A204.1 (cell line): ENCODE data around the gene GABRB2.
"Not testable (repeated sequence)": the region's sequence is repeated elsewhere in the genome, so short reads cannot be mapped to it uniquely, and the experiment has no call there.

Source experiments
- FAIRE-seq: peaks from 2 replicates; lab custom pipeline; 2012; peaks lifted over from hg19 to GRCh38; lab: Jason Lieb, UNC

GABRB2 gene

DNA sequence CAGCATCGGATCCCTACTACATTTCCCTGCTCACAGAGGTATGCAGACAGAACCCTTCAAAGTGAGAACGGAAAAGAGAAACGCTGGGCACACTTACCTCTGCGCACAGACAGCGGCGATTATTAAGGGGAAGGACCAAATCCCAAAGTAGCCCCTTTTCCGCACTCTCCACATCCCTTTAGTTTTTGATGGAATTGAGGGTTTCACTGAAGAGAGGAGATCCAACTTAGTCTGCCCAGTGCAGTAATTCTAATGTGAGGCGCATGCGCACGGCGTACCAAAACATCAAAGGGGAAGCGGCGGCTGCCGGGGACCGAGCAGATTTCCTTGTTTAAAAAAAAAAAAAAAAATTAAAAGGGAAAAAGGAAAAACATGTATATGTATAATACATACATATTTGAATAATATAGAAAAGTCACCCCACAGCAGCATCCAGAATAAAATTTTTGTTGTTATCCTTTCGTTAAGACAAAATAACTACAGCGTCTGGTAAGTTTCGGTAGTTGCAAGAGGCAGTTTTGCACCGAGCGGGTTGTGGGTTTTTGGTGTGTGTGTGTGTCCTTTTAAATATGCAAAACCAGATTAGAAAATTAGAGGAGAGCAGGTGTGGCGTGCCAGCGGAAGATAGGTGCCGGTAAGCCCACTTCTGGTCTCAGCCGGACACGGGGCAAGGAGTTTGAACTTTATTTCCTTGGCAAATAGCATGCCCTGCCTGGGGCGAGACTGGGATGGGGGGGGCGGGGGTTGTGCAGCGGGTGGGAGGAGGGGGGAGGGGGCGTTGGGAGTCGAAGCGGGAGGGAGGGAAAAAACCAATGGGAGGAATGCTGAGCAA lies at the start of gene GABRB2:
TSS of gene GABRB2 (minus strand) at position 256 of the 832 bp plus-strand sequence. CDS start at position 174, 82 bp downstream.
- FAIRE-seq: no peak

DNA sequence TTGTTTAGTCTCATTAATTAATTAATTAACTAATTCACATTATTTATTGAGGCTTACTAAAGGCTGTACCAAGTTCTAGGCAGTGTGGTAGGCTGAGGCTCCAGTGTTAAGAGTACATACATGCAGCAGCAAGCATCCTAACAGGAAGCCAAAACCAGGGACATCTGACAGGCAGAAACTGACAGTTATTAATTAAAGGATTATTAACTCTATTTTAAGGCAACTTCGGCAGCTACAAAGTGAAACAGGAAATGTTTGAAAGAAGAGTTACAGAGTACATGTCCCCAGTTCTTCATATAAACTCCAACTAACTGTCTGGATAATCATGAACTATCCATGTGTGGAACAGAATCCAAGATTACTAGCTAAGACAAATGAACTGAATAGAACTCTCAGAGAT lies 39.3 kb upstream of the GABRB2 start:
- no peak for FAIRE-seq

DNA sequence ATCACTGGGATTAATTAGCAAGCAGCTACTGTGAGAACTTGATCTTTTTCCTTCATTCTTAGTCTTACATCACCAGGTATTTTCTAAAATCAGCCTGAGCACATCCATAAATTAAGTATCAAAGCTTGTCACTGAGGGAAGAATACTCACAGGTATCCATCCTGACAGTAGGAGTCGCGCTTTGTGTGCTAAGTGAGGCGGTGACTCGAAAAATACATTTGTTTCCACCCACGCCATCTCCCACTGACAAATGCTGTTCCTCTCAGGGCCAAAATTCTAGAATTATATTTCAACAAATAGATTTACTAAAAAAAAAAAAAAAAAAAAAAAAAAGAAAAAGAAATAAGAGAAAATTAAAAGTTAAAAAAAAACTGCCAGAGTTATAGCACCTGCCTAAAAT lies 34.1 kb upstream of the GABRB2 start:
- FAIRE-seq: no peak

DNA sequence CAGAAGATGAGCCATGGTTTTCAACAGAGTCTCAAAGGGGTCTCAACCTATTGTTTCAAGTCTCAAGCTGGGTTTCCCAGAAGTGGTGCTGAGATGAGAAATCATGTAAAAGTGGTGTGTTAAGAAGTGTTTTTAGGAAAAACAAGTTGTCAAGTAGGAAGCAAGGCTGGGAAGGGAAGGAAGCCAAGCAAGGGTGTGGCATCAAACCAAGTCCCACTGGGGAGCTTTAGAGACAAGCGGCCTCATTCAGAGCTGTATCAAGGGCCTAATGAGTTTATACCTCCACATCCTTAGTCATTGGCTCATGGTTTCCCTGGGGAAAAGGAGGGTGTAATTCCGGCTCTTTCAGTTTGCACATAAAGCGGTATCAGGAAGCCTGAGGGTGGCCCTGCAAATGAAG lies 26.4 kb upstream of the GABRB2 start:
- no peak for FAIRE-seq

DNA sequence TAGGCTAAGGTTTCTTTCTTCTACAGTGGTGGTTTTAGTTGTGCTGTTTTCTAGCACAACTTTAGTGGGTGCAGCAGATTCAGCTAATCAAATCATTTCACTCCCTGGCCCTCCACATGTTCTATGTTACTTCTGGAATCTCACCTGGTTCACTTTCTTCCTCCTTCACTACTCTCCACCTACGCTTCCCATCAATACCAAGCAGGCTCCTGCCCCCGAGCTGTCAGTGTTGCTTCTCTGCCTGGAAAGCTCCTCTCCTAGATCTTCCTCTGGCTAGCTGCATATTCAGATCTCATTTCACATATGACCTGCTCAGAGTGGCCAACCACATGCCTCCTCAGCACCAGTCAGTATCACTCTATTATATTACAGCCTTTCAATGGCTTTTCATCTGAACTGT lies 19.6 kb upstream of the GABRB2 start:
- FAIRE-seq: no peak

DNA sequence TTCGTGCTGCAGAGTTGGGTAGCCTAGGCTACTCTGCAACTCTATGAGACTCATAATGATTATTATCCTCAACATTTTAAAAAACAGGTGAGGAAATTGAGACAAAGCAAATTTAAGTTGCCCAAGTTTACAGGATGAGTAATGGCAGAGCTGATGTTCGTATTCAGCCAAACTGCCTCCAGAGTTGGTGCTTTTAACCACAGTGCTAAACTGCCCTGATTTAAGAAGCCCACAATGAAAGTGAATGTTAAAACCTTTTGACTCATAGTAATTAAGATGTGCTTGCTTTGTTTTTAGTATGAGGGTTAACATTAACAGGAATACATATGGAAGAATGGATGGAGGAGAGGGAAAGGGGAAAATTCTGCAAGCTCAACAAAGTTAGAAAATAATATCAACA lies 15.9 kb upstream of the GABRB2 start:
- FAIRE-seq: no peak

DNA sequence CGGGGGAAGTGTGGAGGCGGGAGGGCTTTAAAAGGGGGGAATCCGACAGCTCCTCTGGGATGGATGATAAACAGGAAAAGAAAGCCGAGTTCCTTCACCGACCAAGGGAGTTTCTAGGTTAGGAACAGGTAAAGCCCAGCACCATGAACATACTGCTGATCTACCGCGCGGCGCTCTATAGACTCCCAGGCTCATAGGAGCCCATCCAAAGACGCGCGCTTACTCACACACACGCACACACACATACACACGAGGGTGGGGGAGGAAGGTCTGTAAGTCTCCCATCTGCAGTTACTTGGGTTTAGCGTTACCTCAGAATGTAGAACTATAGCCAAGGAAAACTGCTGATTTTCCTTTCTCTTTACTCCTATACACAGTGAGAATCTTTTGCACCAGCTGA lies 2.6 kb upstream of the GABRB2 start:
- no peak for FAIRE-seq

DNA sequence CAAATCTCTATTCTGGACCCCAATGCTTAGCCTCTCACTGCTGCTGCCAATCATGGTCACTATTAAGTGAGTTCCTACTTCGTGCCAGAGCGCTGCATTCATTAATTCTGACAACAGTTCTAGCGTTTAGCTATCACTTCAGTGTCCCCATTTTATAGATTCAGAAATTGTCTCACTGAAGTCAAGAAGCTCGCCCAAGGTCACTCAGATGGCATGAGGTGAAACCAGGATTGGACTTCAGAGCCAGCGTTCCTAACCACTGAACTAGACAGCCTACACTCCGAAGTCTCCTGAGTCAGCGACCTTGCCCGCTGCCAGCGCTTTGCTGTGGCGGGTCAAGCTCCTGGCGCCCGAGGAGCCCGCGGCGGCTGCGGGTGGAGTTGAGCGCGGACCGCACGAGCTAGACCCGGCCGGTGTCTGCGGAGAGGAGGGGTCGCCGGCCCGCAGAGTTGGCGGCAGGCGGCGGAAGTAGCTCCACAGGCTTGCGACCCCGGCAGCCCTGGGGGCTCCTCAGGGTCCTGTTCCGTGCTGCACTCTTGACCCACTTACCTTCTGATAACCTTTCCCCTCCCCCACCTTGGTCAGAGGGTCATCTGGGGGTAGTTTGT lies 2.1 kb upstream of the GABRB2 start:
- no peak for FAIRE-seq

DNA sequence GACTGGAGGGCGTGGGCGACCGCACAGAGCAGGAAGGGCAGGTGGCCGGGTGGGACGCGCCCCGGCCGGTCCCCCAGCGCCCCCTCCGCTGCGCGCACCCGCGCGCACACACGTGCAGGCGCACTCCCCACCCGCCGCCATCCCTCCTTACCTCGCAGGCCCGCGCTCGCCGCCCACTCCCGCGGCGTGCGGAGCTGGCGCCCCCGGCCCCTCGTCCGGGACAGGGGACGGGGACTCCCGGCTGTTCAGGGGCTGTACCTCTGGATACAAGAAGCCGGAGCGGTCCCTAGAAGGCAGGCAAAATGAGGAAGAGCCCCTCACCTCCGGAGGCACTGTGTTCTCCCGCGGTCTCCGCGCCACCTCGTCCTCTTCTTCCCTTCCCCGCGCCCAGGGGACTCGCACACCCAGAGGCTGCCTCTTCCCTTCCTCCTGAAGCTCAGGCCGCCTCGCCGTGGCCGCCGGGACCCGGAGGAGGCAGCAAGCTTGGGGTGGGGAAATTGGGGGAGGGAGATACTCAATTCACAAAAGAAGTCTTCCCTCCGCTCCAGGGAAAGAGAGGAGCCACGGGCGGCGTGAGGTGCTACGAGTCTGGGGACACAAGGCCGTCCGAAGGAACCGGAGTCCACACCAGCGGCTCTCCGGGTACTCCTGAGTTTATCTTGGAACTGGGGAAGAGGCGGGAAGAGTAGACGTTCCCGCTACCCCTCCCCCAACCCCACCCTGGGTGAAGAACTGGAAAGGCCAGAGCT lies 1.4 kb upstream of the GABRB2 start:
- no peak for FAIRE-seq

DNA sequence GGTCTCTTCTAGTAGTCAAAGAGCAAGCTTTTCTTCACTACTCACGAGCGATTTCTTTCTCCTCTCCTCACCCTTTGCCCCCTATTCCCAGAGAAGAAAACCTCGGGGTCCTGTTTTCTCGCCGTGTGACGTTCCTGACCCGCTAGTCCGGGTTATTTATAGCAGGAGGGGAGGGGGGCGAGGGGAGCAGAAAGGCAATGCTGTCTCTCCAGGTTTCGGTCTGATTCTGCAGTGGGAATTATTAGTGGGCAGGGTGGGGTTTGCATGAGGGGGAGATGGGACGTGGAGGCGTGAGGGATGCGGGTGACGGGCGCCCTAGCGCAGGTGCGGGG lies 847 bp upstream of the GABRB2 start:
- no peak for FAIRE-seq

DNA sequence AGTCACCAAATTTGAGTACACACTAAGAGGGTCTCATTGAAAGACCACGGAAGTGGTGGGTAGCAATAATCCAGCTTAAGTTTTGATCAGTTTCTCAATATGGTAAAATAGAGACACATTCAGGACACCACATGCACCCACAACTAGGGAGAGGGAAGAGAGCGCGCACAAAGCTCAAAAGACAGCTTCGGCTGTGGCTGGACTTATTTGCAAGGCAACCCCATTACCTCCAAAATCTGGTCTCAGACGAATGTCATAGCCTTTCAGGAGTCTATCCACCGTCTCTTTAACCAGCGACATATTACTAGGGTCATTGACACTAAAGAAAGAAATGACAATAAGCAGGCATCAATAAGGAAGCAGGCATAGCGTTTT lies 443 bp downstream of the GABRB2 start:
- no peak for FAIRE-seq

DNA sequence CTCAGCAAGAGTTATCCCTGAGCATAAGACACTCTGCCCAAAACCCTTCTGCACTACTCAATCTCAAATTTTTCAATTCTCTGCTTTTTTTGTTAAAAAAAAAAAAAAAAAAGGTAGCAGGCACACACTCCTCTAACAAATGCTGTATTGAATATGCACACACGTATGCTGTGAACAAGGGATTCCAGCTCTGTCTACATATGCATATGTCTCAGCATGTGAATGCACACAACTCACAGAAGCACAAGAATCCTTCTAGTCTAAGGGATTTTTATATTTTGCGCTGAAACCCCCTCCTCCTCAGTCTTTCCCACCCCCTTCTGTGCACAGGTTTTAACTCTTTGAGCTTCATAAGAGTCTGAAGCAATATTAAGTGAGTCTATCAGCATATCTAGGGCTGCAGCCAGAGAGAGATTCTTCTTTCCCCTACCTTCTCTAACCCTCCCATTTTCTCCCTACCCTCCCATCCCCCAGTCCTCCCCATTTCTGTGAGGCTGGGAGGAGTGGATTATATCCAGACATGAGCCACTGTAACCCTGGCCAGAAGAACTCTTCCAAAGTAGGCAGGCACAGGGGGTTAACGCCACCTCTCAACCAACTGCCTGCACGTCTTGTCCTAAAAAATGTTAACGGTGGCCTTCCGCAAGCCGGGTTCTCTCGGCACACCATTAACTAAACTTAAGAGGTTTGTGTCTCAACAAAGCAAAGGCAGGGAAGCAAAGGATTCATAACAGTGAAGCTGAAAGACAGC lies 1.0 kb downstream of the GABRB2 start:
- no peak for FAIRE-seq

DNA sequence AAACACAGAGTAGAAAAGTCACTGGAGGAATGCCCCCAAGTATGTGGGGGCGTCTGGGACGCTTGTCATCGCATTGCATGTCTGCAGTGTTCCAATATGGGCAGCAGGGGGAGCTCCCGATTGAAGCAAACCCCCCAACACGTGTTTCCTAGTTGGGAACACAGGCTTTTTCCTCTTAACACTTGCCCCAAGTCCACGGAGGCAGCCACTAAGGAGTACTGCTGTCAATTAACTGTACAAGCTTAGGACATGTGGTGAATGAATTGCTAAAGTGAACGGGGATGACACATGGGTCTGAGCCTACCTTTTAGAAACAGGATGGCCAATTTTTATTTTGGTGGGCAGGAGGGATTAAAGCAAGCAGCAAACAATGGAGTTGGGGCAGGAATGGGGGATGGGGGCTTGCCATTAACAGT lies 2.2 kb downstream of the GABRB2 start:
- no peak for FAIRE-seq

DNA sequence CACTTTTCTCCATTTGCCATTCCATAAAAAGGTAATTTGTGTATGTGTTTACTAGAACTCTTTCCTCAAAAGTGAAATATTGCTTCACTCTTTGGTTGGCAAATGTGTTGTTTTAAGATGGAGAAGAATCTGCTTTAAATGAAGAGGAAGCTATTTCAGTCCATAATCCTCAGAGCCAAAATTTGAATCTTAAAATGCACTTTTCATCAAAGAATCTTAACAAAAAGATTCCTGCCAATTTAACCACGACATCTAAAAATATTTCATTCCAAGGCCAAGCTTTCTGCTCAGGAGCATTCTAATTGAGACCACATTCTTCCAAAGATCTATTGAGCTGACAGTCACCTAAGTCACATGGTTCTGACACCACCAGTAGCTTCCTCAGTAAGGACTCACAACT lies 7.5 kb downstream of the GABRB2 start:
- no peak for FAIRE-seq

DNA sequence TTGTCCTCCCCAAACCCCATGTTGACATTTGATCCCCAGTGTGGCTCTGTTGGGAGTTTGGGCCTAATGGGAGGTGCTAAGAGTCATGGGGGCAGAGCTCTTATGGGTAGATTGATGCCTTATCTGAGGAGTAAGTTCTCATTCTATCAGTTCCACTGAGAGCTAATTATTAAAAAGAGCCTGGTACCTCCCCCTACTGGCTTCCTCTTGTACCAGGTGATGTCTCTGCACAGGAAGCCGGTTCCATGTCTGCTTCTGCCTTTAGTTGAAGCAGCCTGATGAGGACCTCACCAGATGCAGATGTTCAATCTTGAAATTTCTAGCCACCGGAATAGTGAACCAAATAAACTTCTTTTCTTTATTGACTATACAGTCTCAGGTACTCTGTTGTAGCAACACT lies 10.8 kb downstream of the GABRB2 start:
- no peak for FAIRE-seq

DNA sequence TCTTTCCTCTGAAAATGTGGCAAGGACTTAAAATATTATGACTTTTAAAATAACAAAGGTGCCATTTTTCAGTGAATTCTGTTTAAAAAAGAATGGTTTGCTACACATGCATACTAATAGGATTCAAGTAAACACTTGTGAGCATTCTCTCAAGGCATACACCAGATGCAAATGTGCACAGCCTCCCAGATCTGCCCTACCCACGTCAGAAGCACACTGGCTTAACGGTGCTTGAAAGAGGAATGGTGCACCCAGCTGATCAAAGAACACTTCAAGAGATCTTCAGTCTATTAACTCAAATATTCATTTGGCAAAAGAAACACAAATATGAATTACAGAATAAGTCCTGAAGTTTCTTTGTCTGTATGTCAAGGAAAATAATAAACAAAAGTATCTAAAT lies 15.8 kb downstream of the GABRB2 start:
- FAIRE-seq: no peak

DNA sequence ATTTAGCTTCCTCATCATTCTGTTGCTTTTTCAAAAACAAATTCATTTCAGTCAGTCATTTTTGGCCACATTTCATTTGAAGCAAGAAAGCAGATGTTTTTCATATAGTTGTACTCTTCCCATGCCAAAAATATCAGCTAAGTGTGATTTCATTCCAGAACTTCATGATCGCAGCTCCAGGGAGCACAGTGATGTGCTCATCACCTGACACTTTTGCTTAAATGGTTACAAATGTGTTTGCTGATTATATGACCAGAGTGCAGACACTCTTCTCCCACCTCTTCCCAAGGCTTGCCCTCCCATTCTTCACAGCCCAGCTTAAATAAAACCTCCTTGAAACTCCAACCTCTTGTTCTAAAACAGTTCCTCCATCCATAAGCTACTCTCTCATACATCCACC lies 32.6 kb downstream of the GABRB2 start:
- FAIRE-seq: no peak

DNA sequence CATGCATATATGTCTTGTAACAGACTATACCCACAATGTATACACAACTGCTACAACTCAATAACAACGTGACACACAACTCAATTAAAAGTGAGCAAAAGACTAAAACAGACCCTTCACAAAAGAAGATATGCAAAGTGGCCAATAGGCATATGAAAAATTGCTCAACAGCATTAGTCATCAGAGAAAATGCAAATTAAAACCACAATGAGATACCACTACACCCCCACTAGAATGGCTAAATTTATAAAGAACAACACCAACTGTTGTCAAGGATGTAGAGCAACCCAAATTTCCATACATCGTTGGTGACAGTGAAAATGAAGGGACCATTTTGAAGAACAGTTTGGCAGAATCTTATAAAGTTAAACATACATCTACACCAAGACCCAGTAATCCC lies 38.9 kb downstream of the GABRB2 start:
- no peak for FAIRE-seq

DNA sequence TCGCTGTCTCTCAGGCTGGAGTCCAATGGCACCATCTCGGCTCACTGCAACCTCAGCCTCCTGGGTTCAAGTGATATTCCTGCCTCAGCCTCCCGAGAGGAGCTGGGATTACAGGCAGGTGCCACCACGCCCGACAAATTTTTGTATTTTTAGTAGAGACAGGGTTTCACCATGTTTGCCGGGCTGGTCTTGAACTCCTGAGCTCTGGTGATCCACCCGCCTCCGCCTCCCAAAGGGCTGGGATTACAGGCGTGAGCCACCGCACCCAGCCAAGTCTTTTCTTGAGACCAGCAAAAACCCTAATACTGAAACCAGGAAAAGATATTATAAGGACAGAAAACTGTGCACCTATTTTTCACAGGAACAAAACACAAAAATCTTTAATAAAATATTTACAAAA lies 41.4 kb downstream of the GABRB2 start:
- not testable (repeated sequence) for FAIRE-seq

DNA sequence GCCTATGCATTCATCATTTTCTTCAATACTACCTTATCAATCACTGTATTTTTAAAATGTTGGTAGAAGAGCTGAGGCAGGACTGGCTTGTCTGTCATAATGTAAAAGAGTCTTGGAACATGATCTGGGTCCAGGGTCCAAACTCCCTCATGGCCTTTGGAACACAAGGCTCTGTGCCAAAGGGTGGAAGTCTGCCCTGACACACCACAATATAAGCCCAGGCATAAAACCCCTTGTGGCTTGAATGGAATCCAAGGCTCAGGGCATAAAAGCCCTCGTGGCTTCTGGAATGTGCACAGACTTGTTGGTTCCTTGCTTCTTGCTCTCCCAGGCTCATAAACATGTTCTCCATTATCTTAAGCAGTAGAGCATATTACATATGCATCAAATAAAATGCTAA lies 48.0 kb downstream of the GABRB2 start:
- FAIRE-seq: no peak

DNA sequence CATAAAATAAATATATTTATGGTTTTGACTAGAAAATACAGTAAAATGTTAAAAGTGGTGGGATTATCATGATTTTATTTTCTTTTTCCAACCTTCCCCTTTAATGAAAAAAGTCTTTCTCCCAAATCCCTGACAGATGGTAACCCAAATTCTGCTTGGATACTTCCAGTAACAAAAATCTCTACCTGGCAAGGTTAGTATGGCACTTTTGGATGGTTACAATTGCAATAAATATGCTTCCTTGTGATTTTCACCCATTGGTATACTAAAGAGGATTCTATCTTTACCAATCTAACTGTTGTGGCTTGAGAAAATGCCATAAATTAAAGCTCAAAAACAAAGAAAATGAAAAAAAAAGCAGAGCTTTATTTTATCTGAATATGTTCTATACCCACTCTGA lies 62.8 kb downstream of the GABRB2 start:
- FAIRE-seq: no peak

DNA sequence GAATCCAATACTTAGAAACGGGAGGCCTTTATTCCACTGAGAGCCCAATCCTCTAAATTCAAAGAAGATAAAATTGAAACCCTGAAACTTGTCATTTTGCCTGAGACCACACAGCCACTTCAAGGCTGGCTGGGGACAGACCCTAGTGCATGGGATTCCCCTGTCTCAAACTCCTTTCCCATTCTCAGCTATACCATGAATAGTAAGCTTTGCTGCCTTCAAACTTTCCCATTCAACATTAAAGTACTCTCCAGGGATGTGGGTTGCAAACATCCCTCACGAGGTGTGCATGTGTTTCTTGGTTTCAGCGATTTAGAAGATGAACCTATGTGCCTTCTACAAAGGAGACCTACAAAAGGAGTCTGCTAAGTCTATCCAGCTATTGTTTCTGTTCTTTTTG lies 64.6 kb downstream of the GABRB2 start:
- no peak for FAIRE-seq
